ENCODE measurements around the gene TMEM263.

The TMEM263 gene

DNA sequence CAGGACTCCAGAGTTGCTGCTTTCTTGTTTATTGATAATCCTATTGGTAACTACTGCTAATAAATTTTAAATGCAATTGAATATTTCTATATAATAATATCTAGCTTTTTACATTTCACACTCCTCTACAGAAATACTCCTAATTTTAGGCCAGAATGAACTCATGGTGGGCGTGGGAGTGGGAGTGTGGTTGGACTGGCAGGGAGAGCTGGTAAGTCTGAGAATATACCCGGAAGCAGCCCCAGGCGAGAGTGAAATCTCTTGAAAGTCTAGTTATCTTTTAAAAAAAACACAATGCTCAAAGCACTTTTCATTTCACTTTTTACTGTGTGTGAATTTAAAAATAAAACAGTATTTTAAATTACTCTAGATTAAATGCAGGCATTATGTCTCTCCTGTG lies 4.7 kb downstream of the TMEM263 start:
- Mint-ChIP-seq H3K36me3 (peaks cover 21 to 25% of the 10 kb centered on the region in 2 donors), H3K4me3 (no peak overlapping the region), H3K27ac (no peak overlapping the region), H3K9me3 (no peaks in the 10 kb centered on the region), H3K27me3 (no peaks in the 10 kb centered on the region), H3K4me1 (peaks cover 17 to 26% of the 10 kb centered on the region in 2 donors)
- DNase-seq (no peak), ATAC-seq (replicated peaks) (no peak)

DNA sequence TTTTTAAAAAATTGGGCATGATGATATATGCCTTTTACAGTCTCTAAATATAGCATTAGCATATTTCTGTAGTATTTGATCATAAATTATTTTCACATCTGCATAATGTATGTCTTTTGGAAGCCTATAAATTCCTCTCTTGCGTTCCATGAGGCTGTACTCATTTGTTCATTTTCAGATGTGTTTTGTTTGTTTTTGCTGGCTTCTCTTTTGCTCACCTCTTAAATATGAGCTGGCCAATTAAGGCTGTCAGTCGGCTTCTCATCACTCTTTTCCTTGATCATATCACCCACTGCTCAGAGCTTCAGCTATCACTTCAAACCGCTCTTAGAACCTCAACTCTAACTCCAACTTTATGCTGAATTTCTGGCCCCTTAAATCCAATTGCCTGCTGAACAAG lies 6.6 kb downstream of the TMEM263 start:
- no peak for ATAC-seq (replicated peaks)

DNA sequence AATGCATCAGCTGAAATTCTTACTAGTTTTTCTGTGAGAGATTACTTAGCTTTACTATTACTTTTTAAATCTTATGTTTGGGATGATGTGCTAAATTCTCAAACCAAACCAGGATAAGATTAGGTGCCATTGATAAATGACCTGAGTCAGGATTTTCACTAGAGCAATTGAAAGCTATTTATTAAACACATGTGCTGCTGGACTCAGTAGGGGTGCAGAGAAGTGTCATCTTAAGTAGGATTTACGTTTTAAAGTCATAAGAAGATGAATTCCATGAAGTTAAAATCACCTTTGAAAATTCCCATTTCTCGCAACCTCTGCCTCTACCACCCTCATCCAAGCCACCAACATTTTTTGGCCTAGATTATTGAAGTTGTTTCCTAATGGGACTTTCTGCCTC lies 8.8 kb downstream of the TMEM263 start:
- Mint-ChIP-seq H3K36me3 (peaks cover 33 to 37% of the 10 kb centered on the region in 2 donors), H3K9me3 (no peaks in the 10 kb centered on the region), H3K27me3 (no peaks in the 10 kb centered on the region), H3K4me1 (peaks cover 10 to 12% of the 10 kb centered on the region in 2 donors), H3K4me3 (no peak overlapping the region), H3K27ac (no peak overlapping the region)
- DNase-seq, result no peak
- no peak for ATAC-seq (replicated peaks)

More for the DNA sequence above, 6.6 kb downstream of the TMEM263 start:
- H3K4me3 Mint-ChIP-seq, result no peak overlapping the region
- peaks cover 14 to 19% of the 10 kb centered on the region in 2 donors for H3K4me1 Mint-ChIP-seq
- H3K36me3 Mint-ChIP-seq, result peaks cover 23 to 30% of the 10 kb centered on the region in 2 donors
- no peaks in the 10 kb centered on the region for H3K9me3 Mint-ChIP-seq
- no peak for DNase-seq
- no peaks in the 10 kb centered on the region for H3K27me3 Mint-ChIP-seq
- no peak overlapping the region for H3K27ac Mint-ChIP-seq

DNA sequence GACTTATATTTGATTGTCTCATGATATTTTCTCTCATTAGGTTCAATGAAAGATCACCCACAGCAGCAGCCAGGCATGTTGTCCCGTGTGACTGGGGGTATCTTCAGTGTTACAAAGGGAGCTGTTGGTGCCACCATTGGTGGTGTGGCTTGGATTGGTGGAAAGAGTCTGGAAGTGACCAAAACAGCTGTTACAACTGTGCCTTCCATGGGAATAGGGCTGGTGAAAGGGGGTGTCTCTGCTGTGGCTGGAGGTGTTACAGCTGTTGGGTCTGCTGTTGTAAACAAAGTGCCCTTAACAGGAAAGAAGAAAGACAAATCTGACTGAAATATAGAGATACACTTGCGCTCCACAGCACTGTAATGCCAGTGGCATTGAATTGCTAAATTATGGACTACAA lies 15.4 kb downstream of the TMEM263 start:
- H3K27me3 Mint-ChIP-seq, result no peaks in the 10 kb centered on the region
- no peak for DNase-seq
- peaks cover 12 to 22% of the 10 kb centered on the region in 2 donors for H3K4me1 Mint-ChIP-seq
- H3K27ac Mint-ChIP-seq, result no peak overlapping the region
- ATAC-seq (replicated peaks), result no peak
- H3K36me3 Mint-ChIP-seq, result peaks cover 22 to 25% of the 10 kb centered on the region in 2 donors
- H3K4me3 Mint-ChIP-seq, result no peak overlapping the region
- no peaks in the 10 kb centered on the region for H3K9me3 Mint-ChIP-seq

DNA sequence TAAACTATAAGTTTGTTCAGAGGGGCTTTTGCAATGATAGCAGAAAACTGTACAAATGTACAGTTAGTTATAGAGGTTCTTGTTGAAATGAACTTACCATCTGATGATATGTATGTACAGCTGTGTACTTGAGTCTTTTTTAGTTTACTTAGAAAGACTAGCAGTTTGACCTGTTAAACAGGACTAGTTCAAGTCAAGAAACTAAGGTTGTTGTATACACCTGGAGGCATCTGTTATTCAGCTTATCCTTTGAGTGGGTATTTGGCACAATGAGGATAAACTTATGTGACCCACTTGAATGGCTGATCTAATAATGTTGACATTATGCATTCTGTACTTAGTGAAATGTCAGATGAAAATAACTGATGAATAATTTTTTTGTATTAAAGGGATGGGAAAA lies 17.8 kb downstream of the TMEM263 start:
- no peak overlapping the region for H3K27ac Mint-ChIP-seq
- no peaks in the 10 kb centered on the region for H3K9me3 Mint-ChIP-seq
- no peak overlapping the region for H3K4me3 Mint-ChIP-seq
- no peaks in the 10 kb centered on the region for H3K27me3 Mint-ChIP-seq
- peaks cover 19 to 20% of the 10 kb centered on the region in 2 donors for H3K36me3 Mint-ChIP-seq
- DNase-seq (no peak), ATAC-seq (replicated peaks) (no peak)
- peaks cover 12 to 22% of the 10 kb centered on the region in 2 donors for H3K4me1 Mint-ChIP-seq

DNA sequence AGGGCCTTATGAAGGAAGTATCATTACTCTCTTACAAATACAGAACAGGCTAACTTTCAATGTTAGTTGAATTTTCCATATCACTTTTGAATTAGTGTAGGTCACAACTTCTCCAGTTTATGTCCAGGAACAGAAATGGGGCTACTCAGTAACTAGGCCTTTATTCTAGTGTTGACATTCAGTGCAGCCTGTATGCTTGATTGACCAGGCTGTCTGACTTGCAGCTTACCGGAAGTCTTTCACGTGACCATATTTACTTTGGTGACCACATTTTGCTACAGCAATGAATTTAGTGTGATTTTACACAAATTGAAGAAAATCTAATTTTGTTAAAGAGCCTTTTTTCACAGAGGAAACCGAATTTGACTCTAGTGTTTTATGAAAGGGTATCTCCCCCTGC lies 18.8 kb downstream of the TMEM263 start:
- peak overlapping the region; percentile 42 for H3K27ac Mint-ChIP-seq
- peak; percentile 78 for ATAC-seq (replicated peaks)
- no peaks in the 10 kb centered on the region for H3K27me3 Mint-ChIP-seq
- no peak for DNase-seq
- H3K9me3 Mint-ChIP-seq, result no peaks in the 10 kb centered on the region
- H3K4me1 Mint-ChIP-seq, result peaks cover 12 to 22% of the 10 kb centered on the region in 2 donors
- H3K4me3 Mint-ChIP-seq, result no peak overlapping the region
- H3K36me3 Mint-ChIP-seq, result peaks cover 15 to 25% of the 10 kb centered on the region in 2 donors

DNA sequence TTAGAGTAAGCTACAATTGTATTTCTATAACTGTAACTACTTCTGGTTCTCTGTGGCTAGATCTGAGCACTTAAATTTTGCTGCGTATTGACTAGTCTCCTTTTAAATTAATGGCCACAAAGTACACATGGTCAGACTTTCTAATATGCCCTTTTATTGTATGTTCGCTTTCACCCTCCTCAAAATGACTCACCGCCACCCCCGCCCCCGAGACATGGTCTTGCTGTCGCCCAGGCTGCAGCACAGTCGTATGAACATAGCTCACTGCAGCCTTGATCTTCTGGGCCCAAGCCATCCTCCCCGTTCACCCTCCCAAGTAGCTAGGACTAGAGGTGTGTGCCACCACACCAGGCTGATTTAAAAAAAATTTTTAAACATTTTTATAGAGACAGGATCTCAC lies 19.4 kb downstream of the TMEM263 start:
- DNase-seq (no peak), ATAC-seq (replicated peaks) (no peak)
- H3K27me3 Mint-ChIP-seq, result no peaks in the 10 kb centered on the region
- H3K36me3 Mint-ChIP-seq, result peaks cover 15 to 25% of the 10 kb centered on the region in 2 donors
- H3K4me1 Mint-ChIP-seq, result peaks cover 12 to 22% of the 10 kb centered on the region in 2 donors
- H3K27ac Mint-ChIP-seq, result no peak overlapping the region
- no peaks in the 10 kb centered on the region for H3K9me3 Mint-ChIP-seq
- no peak overlapping the region for H3K4me3 Mint-ChIP-seq

DNA sequence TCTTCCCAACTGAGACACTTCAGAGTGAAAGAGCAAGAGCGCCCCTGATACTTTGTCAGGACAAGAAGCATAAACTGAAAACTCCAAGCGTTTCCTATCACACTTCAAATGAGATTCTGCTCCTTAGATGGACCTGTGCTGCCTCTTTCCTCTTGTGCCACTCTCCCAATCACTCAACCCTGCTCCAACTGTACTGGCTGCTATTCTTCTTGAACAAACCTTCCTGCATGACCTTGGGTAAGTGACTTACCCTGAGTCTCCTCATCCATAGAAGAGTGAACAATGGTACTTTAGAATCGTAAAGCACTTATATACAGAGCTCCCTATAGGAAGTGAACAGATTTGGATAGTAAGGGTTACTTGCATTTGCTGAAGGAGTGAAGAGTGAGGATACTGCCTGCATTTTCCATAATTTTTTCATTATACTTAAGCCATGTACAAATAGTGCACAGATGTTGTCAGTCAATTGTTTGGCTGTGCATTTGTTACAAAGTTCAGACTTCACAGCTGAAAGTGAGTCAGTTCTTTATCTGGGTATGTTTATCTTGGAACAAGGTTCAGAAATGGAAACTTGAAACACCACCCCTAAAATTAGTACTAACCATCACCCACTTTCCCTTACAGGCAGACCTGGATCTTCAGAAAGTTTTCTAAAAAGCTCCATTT lies 20.4 kb downstream of the TMEM263 start:
- no peak overlapping the region for H3K4me3 Mint-ChIP-seq
- H3K27me3 Mint-ChIP-seq, result no peaks in the 10 kb centered on the region
- peaks cover 12 to 22% of the 10 kb centered on the region in 2 donors for H3K4me1 Mint-ChIP-seq
- DNase-seq, result no peak
- H3K9me3 Mint-ChIP-seq, result no peaks in the 10 kb centered on the region
- ATAC-seq (replicated peaks), result no peak
- no peak overlapping the region for H3K27ac Mint-ChIP-seq
- H3K36me3 Mint-ChIP-seq, result peaks cover 12 to 24% of the 10 kb centered on the region in 2 donors

DNA sequence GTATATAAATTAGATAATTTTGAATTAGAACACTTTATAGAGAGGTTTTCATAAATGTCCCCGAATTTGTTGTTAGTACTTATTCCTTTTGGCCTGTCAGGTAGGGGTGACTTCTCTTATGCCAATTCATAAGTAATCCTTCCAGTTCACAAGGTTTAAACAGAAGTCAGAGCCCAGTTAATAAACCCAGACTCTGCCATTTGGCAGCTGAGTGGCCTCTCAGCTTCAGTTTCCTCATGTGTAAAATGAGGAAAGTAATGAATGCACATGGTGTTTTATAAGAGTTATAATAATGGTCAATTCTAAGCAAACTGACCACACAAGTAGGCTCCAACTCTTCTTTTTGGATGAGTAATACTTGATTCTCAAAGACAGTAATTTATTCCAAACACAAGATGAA lies 21.0 kb downstream of the TMEM263 start:
- ATAC-seq (replicated peaks) (no peak), DNase-seq (no peak)
- H3K27me3 Mint-ChIP-seq, result no peaks in the 10 kb centered on the region
- peaks cover 11 to 22% of the 10 kb centered on the region in 2 donors for H3K36me3 Mint-ChIP-seq
- no peak overlapping the region for H3K27ac Mint-ChIP-seq
- H3K4me1 Mint-ChIP-seq, result peaks cover 12 to 22% of the 10 kb centered on the region in 2 donors
- no peaks in the 10 kb centered on the region for H3K9me3 Mint-ChIP-seq
- H3K4me3 Mint-ChIP-seq, result no peak overlapping the region

DNA sequence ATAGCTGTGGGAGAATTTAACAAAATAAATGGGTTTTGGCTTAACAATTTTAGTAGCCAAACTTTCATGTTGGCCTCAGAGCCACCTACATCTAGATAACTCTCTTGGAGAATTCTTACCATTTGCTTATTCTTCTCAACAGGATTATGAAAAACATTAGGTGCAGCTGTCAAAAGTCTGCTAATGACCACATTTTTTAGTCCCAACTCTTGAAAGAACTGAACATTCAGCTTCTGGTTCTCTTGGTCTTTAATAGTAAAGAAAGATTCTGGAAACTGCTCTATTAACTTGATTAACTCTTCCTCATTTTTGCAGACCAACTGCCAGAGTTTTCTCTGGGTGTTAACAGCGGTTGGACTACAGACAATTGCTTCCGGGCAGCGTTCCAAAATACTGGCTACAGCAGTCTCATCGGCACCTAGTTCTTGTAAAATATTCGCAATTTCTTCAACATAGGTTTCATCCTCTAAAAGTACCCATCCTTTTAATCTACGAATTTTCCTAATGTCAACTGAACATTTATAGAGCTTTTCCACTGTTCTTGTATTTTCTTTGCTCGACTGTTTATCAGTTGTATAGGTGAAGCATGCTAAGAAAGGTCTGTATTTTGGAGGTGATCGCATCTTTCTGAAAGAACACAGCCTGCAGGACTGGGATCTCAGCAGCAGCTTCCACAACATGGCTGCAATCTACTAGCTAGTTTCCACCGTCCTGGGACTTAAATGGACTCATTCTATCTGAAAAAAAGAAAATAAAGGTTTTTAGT lies 22.5 kb downstream of the TMEM263 start:
- ATAC-seq (replicated peaks) (no peak), DNase-seq (no peak)
- no peaks in the 10 kb centered on the region for H3K27me3 Mint-ChIP-seq
- peaks cover 16 to 28% of the 10 kb centered on the region in 2 donors for H3K36me3 Mint-ChIP-seq
- no peak overlapping the region for H3K27ac Mint-ChIP-seq
- H3K9me3 Mint-ChIP-seq, result no peaks in the 10 kb centered on the region
- H3K4me3 Mint-ChIP-seq, result no peak overlapping the region
- peaks cover 12 to 22% of the 10 kb centered on the region in 2 donors for H3K4me1 Mint-ChIP-seq

DNA sequence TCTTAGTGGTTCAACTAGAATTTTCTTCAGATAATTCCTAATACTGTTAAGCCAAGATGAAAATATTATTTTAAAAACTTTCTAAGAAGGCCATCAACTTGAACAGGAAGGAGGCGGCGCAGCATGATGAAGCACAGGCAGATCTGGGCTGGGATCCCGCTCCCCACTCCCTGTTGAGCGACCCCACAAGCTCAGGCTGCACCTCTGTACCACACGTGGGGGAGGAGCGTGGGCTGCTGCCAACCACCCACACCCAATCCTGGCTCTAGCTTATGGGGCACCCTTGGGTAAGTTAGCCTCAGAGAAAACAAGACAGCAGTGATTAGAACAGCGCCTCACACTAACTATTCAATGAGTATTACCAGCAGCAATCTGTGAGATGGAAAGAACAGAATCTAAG lies 25.2 kb downstream of the TMEM263 start:
- Mint-ChIP-seq H3K9me3 (peaks cover 17 to 20% of the 10 kb centered on the region in 2 donors), H3K4me3 (no peak overlapping the region), H3K36me3 (peaks cover 33 to 48% of the 10 kb centered on the region in 2 donors), H3K4me1 (peaks cover 22 to 26% of the 10 kb centered on the region in 2 donors), H3K27ac (no peak overlapping the region), H3K27me3 (no peaks in the 10 kb centered on the region)
- DNase-seq (no peak), ATAC-seq (replicated peaks) (no peak)

DNA sequence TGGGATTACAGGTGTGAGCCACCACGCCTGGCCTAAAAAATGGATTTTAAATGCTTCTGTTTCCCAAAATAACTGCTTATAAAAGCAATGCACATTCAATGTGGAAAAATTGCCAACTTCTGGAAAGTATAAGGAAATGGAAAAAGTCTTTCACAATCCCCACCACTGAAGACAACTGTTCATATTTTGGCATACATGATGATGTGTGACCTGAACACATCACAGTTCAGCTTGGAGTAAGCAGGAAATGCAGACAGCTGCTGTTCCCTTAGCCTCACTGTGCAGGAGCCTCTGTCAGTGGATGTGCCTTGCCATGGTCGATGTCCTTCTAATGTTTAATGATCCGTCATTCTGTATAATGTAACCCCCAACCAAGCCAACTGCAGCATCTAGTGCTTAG lies 26.1 kb downstream of the TMEM263 start:
- Mint-ChIP-seq H3K4me3 (no peak overlapping the region), H3K9me3 (peaks cover 17 to 20% of the 10 kb centered on the region in 2 donors), H3K27ac (no peak overlapping the region), H3K36me3 (peaks cover 32 to 44% of the 10 kb centered on the region in 2 donors), H3K27me3 (no peaks in the 10 kb centered on the region), H3K4me1 (peaks cover 23 to 33% of the 10 kb centered on the region in 2 donors)
- ATAC-seq (replicated peaks) (no peak), DNase-seq (no peak)

DNA sequence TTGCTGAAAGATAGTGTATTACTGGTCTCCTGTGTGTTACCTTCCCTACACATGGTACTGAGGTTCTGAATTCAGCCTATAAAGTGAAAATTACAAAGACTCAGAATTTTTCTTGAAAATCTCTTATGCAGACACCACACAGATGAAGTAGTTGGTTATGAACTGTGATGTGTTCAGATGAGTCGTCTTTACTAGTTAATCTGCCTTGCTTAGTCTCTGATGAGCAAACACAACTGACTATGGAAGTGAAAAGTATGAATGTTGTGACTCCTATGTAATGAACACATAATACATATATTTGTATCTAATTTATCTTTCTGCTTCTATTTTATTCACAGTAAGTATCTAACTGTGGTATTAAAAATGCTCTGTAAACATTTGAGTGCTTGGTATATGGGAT lies 26.5 kb downstream of the TMEM263 start:
- ATAC-seq (replicated peaks) (no peak), DNase-seq (no peak)
- H3K4me3 Mint-ChIP-seq, result no peak overlapping the region
- peaks cover 32 to 44% of the 10 kb centered on the region in 2 donors for H3K36me3 Mint-ChIP-seq
- H3K4me1 Mint-ChIP-seq, result peaks cover 26 to 33% of the 10 kb centered on the region in 2 donors
- no peaks in the 10 kb centered on the region for H3K27me3 Mint-ChIP-seq
- H3K9me3 Mint-ChIP-seq, result peaks cover 17 to 20% of the 10 kb centered on the region in 2 donors
- no peak overlapping the region for H3K27ac Mint-ChIP-seq

DNA sequence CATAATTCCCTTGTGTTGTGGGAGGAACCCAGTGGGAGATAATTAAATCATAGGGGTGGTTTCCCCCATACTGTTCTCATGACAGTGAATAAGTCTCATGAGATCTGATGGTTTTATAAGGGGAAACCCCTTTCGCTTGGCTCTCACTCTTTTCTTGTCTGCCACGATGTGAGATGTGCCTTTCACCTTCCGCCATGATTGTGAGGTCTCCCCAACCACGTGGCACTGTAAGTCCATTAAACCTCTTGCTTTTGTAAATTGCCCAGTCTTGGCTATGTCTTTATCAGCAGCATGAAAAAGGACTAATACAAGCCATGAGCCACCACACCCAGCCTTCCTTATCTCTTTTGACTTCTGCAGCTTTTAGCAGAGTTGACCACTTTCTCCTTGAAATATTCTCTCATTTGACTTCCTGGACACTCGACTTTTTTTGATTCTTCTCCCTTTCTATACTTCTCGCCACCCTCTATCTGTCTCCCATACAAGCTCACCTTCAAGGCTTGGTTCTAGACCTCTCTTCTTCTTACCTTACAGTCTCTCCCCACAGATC lies 29.0 kb downstream of the TMEM263 start:
- peaks cover 17 to 20% of the 10 kb centered on the region in 2 donors for H3K9me3 Mint-ChIP-seq
- peak overlapping the region; percentile 78 for H3K27ac Mint-ChIP-seq
- ATAC-seq (replicated peaks) (no peak), DNase-seq (no peak)
- peaks cover 28 to 34% of the 10 kb centered on the region in 2 donors for H3K36me3 Mint-ChIP-seq
- H3K4me3 Mint-ChIP-seq, result no peak overlapping the region
- H3K27me3 Mint-ChIP-seq, result no peaks in the 10 kb centered on the region
- peaks cover 31 to 40% of the 10 kb centered on the region in 2 donors for H3K4me1 Mint-ChIP-seq
